ENCODE measurements around the gene FBXW10B.
"Not testable (repeated sequence)": the region's sequence is repeated elsewhere in the genome, so short reads cannot be mapped to it uniquely, and the experiment has no call there.

The FBXW10B gene

GRCh38 chr17:15642505-15643251 is 23.2 kb upstream of the FBXW10B start:
- DNase-seq (ENCODE audit: low read depth in 2 of 3, low spot score in 1 of 3) = not testable (repeated sequence)

GRCh38 chr17:15642014-15642413 is 22.5 kb upstream of the FBXW10B start:
- not testable (repeated sequence) for DNase-seq (ENCODE audit: low read depth in 2 of 3, low spot score in 1 of 3)

DNA sequence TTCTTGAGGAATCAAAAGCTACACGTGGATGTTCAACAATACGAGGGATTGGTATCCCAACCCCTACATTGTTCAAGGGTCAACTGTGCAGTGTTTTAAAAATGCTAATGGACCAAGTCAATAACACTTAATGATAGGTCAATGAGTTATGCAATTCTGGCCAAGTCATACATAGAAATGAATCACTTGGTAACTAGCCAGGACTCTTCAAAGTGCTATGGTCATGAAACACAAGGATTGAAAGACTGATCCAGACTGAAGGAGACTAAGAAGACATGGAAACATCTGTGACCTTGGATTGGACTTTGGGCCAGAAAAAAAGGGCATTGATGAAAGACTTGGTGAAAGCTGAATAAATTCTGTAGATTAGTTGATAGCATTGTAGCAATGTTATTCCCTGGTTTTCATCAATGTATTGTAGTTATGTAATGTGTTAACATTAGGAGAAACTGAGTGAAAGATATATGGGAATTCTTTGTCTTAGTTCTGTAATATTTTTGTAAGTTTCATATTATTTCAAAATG is 11.5 kb upstream of the FBXW10B start:
- DNase-seq (ENCODE audit: low read depth in 2 of 3, low spot score in 1 of 3) = not testable (repeated sequence)

- not testable (repeated sequence) for DNase-seq (ENCODE audit: low read depth in 2 of 3, low spot score in 1 of 3)
These were observed 10.5 kb upstream of the FBXW10B start for GRCh38 chr17:15629991-15630390.

GRCh38 chr17:15623661-15624209 is 4.2 kb upstream of the FBXW10B start:
- DNase-seq (ENCODE audit: low read depth in 2 of 3, low spot score in 1 of 3) = not testable (repeated sequence)

DNA sequence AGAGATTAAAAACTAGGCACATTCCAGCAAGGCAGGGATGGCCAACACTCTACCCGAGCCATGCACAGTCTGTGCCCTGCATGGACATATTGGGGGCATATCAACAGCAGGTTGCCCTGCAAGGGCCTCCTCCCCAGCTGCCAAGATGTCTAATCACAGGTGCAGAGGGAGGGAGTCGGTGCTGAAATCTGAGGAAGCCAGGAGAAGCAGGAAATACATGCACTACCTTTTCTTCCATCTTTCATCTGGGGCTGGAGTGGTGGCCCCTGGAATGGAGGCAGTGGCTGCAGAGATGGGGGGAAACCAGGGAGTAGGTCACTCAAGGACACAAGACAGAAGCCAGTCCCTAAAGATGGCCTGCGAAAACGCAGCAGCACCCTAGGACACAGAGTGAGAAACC is 3.8 kb upstream of the FBXW10B start:
- DNase-seq (ENCODE audit: low read depth in 2 of 3, low spot score in 1 of 3) = not testable (repeated sequence)

- not testable (repeated sequence) for DNase-seq (ENCODE audit: low read depth in 2 of 3, low spot score in 1 of 3)
These were observed 2.6 kb upstream of the FBXW10B start for GRCh38 chr17:15622124-15622523.

GRCh38 chr17:15616828-15617227 is 2.7 kb downstream of the FBXW10B start:
- DNase-seq (ENCODE audit: low read depth in 2 of 3, low spot score in 1 of 3) = not testable (repeated sequence)

DNA sequence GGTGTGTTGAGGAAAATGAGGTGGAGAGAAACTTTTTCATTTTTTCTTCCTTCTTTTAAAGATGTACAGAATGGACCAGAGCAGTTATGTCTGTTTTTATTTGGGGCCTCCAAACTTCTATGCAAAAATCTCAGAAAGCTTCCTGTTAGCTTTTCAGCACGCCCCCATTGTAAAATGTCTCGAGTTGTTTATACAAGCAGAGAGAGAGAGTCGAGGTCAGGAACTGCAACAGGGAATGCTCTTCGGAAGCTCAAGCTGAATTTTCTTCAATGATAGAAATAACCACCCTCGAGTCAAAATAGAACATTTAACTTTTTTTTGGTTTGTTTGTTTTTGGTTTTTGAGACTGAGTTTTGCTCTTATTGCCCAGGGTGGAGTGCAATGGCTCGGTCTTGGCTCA is 3.7 kb downstream of the FBXW10B start:
- DNase-seq (ENCODE audit: low read depth in 2 of 3, low spot score in 1 of 3) = not testable (repeated sequence)

- not testable (repeated sequence) for DNase-seq (ENCODE audit: low read depth in 2 of 3, low spot score in 1 of 3)
These were observed 6.4 kb downstream of the FBXW10B start for GRCh38 chr17:15613111-15613510.

DNA sequence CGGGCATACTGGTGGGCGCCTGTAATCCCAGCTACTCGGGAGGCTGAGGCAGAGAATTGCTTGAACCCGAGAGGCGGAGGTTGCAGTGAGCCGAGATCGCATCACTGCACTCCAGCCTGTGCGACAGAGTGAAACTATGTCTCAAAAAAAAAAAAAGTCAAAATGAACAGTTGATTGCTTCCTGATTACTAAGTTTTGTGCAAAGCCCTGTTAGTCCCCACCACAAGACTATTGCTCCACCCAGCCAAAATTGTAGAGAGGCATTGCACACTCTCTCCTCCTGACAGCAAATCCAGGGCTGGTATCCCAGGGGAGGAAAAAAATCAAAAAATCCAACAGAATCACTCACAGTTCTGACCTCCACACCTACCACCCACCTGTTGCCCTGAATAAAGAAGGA is 26.5 kb downstream of the FBXW10B start:
- not testable (repeated sequence) for DNase-seq (ENCODE audit: low read depth in 2 of 3, low spot score in 1 of 3)

DNA sequence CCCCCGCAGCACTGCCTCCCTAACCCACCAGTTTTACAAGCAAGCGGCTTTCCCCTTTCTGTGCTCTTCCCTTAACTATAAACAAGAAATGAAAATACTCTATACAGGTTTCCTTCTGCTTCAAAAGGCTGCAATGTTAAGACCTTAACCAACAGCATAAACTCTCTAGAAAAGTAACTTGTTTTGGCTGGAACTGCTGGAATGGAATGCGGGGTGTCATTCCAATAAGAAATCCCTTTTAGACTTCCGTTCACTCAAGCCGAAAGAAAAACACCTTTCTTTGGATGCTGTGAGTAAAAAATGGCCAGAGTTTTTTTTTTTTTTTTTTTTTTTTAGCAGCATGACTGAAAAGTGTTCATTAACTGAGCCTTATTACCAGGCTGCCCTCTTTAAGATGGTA is 27.5 kb downstream of the FBXW10B start:
- DNase-seq (ENCODE audit: low read depth in 2 of 3, low spot score in 1 of 3) = not testable (repeated sequence)

DNA sequence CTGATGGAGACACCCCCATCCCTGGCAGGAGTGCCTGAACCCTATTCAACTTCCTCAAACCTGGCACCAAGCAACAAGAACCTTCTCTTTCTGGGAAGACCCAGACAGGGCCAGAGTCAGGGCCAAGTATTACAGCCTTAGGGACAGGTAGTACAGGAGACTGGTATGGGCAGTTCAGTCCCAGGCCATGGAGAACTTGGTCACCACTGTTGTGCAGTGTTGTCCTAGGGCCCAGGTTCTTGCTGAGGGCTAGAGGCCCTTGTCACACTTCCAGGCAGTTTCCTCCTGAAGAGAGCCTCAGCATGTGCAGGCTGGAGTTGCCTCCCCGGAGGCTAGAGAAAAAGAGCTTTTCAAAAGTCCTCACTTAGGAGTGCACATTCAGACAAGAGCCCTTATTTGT is 28.7 kb downstream of the FBXW10B start:
- DNase-seq (ENCODE audit: low read depth in 2 of 3, low spot score in 1 of 3) = not testable (repeated sequence)

DNA sequence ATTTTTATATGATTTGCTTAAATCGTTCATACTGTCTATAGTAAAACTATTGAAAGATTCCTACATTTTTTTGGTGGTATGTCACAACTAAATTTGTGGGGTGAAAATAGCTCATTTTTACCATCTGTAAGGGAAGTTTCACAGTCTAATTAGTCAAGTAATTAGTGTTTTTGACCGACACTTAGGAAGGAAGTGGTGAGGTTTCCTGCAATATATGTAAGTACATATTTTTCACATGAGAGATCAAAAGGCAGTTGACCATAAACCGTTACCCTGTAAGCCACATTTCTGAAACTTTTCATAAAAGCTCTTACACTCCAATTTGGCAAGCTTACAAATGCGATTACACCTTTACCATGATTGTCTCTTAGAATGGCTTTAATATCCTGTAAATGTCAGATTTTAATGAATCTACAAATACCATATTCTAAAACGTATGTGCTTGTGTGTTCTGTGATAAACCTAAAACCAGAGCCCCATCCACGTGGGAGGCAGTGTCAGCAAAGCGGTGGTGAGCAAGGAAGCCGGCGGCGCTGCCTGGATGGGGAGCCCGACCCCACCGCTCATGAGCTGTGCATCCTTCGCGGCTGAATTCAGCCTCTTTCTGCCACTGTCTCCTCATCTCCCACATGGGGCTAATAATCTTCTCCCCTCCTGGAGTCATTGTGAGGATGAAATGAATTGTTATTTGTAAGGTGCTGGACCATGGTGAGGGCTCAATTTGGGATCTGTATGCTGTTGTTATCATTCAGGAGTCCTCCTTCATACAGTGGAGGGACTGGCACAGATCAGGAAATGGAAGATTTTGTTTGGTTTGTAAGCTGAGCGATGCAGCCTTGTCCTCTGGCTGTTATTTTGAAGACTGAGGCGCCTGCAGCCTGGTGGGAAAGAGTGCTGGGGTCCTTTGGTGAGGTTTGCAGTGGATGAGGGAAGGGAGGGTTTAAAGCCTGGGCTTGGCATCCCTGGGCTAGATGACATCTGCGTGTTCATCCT is 29.7 kb downstream of the FBXW10B start:
- peak; percentile 6 to 24 (median 15) for DNase-seq (ENCODE audit: low read depth in 2 of 3, low spot score in 1 of 3)

DNA sequence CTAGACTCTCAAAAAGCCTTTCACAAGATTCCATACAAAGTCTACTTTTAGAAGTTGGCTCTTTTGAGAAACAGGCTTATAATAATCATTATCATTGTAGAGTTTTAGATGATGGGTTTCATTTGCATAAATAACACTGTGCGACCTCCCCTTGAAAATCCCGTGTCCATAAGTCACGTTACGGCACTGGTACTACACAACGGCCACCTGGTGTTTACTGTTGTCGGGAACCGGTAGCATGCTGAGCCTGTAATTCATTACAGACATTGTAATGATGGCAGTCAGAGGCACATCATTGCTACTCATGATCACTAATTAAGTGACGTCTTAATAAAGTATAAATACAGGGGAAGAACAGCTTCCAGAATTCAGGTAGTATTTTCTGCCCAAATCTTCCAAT is 31.5 kb downstream of the FBXW10B start:
- not testable (repeated sequence) for DNase-seq (ENCODE audit: low read depth in 2 of 3, low spot score in 1 of 3)

GRCh38 chr17:15583313-15583712 is 36.2 kb downstream of the FBXW10B start:
- not testable (repeated sequence) for DNase-seq (ENCODE audit: low read depth in 2 of 3, low spot score in 1 of 3)

- not testable (repeated sequence) for DNase-seq (ENCODE audit: low read depth in 2 of 3, low spot score in 1 of 3)
These were observed 38.0 kb downstream of the FBXW10B start for GRCh38 chr17:15581462-15581861.

- DNase-seq (ENCODE audit: low read depth in 2 of 3, low spot score in 1 of 3) = not testable (repeated sequence)
These were observed 42.7 kb downstream of the FBXW10B start for GRCh38 chr17:15576848-15577247.

DNA sequence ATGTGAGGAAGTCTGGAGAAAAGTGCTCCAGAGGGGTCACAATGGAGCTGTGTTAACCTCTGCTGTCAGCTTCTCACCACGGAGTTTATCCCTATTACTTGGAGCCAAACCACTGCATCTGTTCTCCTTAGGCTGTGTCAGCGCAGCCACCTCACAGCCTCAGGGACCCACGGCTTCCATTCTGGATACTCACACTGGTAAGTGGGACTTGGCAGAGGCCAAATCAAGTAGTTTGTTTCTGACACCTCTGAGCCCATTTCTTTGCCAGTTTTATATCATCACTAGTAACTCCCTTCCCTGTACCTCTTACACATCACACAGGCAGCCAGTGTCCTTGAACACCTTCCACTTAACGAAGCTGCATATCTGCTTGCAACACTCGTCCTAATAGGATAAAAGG is 44.8 kb downstream of the FBXW10B start:
- DNase-seq (ENCODE audit: low read depth in 2 of 3, low spot score in 1 of 3) = not testable (repeated sequence)

DNA sequence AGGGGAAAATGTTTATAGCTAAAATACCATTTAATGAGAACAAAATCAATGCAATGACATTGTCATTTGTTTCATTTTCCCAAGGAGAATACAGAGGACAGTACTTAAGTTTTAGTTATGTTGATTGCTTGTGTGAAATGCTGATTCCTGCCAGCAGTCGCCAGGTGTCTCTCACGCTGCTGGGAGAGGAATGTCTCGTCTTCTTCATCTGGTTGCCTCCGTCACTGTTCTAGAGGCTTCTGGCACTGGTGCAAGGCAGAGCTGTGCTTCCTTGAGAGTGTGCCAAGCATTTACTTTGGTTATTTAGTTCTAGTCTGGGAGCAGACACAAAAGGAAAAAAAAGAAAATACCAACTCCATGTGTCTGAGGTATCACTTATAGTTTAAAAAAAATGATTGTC is 45.6 kb downstream of the FBXW10B start:
- DNase-seq (ENCODE audit: low read depth in 2 of 3, low spot score in 1 of 3) = not testable (repeated sequence)

Measured in stimulated activated CD4-positive, alpha-beta T cell treated with anti-CD3 and anti-CD28 coated beads, Interleukin-12 subunit alpha, Interleukin-12 subunit beta, amount 100 ng/mL, for 48 hours (primary cell).